A673 (cell line): ENCODE data around the gene SNAP47. TPM values are rescaled to one million over a fixed set of nuclear protein-coding genes. Genes with fewer than 3 reads are reported as not detected.

Source experiments
- BruUV-seq: library from RNA; stranded (reverse); fragments of 400-500 nt; replicated peaks from 2 replicates; lab custom pipeline; 2021; lab: Mats Ljungman, UMichigan
- CTCF ChIA-PET: fragments of 300-600 bp; sonication (Branson Sonifier 250); formaldehyde crosslinking; loops from one replicate; lab custom pipeline; 2022; ENCODE audit warnings: antibody characterized with exemption; lab: Charles Lee
- POLR2A ChIA-PET: fragments of 300-600 bp; sonication (Branson Sonifier 250); formaldehyde crosslinking; loops from one replicate; lab custom pipeline; 2022; ENCODE audit warnings: antibody characterized with exemption; ENCODE audit not compliant: low non-redundant PET; lab: Charles Lee
- DNase-seq: peaks from one replicate; pipeline ENCODE4 v3.0.0-alpha.2; 2015; ENCODE audit warnings: low spot score
- H3K27ac ChIP-seq: fragments of 200-600 bp; sonication (generic); 2 replicates; pipeline ENCODE4 v1.5.1; 2016; ENCODE audit warnings: mixed run types, low read depth, mild to moderate bottlenecking, mixed read lengths, antibody characterized with exemption, low read length; ENCODE audit not compliant: poor library complexity, severe bottlenecking
- H3K27me3 ChIP-seq: fragments of 200-600 bp; sonication (generic); replicated peaks from 2 replicates; pipeline ENCODE4 v1.6.1; 2017; ENCODE audit warnings: mixed run types, low read depth, mild to moderate bottlenecking, mixed read lengths, antibody characterized with exemption, low read length; ENCODE audit not compliant: insufficient read depth, poor library complexity
- H3K36me3 ChIP-seq: fragments of 200-600 bp; sonication (generic); 2 replicates; pipeline ENCODE4 v1.6.1; 2016; ENCODE audit warnings: mixed run types, mild to moderate bottlenecking, mixed read lengths, antibody characterized with exemption, low read length; ENCODE audit not compliant: insufficient read depth, poor library complexity, severe bottlenecking
- H3K4me1 ChIP-seq: fragments of 200-600 bp; sonication (generic); 2 replicates; pipeline ENCODE4 v1.6.1; 2017; ENCODE audit warnings: mixed run types, mild to moderate bottlenecking, mixed read lengths, antibody characterized with exemption, low read length; ENCODE audit not compliant: insufficient read depth, poor library complexity, severe bottlenecking
- H3K4me3 ChIP-seq: fragments of 200-600 bp; sonication (generic); 2 replicates; pipeline ENCODE4 v1.5.1; 2016; ENCODE audit warnings: low read depth, mixed run types, mild to moderate bottlenecking, mixed read lengths, low read length; ENCODE audit not compliant: poor library complexity, severe bottlenecking
- H3K9me3 ChIP-seq: fragments of 200-600 bp; sonication (generic); 2 replicates; pipeline ENCODE4 v1.6.1; 2016; ENCODE audit warnings: mixed run types, low read depth, mild to moderate bottlenecking, mixed read lengths, antibody characterized with exemption, low read length; ENCODE audit not compliant: poor library complexity, severe bottlenecking
- EZH2 ChIP-seq: fragments of 200-600 bp; sonication (generic); IDR thresholded peaks from 2 replicates; pipeline ENCODE4 v1.6.1; 2017; ENCODE audit warnings: borderline replicate concordance, low read depth, mild to moderate bottlenecking, mixed read lengths, antibody characterized with exemption, low read length; ENCODE audit not compliant: poor library complexity, severe bottlenecking
- intact Hi-C: fragments of 100-400 bp; cut with micrococcal nuclease; formaldehyde crosslinking; loops from one replicate; pipeline ENCODE4 v1.10.0; 2022; ENCODE audit not compliant: unreplicated experiment
- total RNA-seq: library from RNA; stranded (reverse); gene quantifications from 2 replicates; pipeline ENCODE4 v1.2.3, GENCODE V29; 2021
- TF ChIP-seq, protein P1 (sequence below): fragments of 300-800, 200-600 bp; sonication (generic); conservative IDR thresholded peaks from 2 replicates; pipeline ENCODE4 v1.5.1; 2017; ENCODE audit warnings: low read depth, mild to moderate bottlenecking, antibody characterized with exemption, low read length, moderate library complexity, mixed read lengths

SNAP47 gene
- total RNA-seq, 1 experiment from 2014 or later = 36.4 TPM

DNA sequence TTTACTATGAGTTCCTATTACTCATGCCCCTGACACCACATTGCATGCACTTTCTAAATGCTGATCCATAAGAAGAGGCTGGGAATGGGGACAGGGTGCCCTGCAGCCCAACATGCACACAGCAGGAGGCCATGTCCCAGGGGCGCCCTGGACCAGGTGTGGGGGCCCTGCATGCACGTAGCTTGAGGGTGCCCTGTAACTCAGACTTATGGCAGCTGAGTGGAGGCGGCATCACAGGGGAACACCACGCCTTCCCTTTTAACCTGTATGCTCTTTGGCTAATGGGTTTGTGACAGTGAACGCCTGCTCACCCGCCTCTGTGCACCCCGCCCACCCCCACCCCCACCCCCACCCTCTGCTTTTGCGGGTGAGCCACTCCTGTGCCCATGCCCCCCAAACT lies 36.1 kb downstream of the SNAP47 start:
- H3K4me3 ChIP-seq = no peak overlapping the region
- no peak for TF ChIP-seq EZH2
- TF ChIP-seq, protein P1, sequence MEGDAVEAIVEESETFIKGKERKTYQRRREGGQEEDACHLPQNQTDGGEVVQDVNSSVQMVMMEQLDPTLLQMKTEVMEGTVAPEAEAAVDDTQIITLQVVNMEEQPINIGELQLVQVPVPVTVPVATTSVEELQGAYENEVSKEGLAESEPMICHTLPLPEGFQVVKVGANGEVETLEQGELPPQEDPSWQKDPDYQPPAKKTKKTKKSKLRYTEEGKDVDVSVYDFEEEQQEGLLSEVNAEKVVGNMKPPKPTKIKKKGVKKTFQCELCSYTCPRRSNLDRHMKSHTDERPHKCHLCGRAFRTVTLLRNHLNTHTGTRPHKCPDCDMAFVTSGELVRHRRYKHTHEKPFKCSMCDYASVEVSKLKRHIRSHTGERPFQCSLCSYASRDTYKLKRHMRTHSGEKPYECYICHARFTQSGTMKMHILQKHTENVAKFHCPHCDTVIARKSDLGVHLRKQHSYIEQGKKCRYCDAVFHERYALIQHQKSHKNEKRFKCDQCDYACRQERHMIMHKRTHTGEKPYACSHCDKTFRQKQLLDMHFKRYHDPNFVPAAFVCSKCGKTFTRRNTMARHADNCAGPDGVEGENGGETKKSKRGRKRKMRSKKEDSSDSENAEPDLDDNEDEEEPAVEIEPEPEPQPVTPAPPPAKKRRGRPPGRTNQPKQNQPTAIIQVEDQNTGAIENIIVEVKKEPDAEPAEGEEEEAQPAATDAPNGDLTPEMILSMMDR = no peak
- no peak for DNase-seq
- BruUV-seq = no TSS peak
- POLR2A ChIA-PET = no interaction called here
- no peaks in the 10 kb centered on the region for H3K4me1 ChIP-seq
- H3K27ac ChIP-seq = no peak overlapping the region
- CTCF ChIA-PET = no interaction called here
- no peaks in the 10 kb centered on the region for H3K9me3 ChIP-seq
- peaks cover 9% of the 10 kb centered on the region for H3K36me3 ChIP-seq
- intact Hi-C loops = no loop called here
- no peaks in the 10 kb centered on the region for H3K27me3 ChIP-seq

DNA sequence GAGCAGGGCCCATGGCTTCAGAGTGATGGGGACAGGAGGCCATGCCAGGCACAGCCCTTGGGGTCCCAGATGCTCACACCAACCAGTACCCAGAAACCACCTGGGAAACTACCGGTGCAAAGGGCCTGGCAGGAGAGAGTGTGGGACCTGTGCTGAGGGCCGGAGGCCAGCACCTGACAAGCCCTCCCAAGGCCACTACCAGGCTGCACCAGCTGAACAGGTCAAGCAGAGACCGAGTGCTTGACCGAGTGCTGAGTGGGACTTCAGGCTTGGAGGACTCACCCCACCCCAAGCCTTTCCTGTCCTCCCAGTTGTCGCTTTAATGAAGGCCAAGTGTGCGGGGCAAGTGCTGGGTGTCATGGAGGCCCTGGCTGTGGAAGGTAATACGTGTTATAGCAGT lies 36.5 kb downstream of the SNAP47 start:
- TF ChIP-seq, protein P1 = no peak
- no peak for TF ChIP-seq EZH2
- CTCF ChIA-PET = no interaction called here
- POLR2A ChIA-PET = no interaction called here
- BruUV-seq = no TSS peak
- Histone ChIP-seq H3K27me3 (no peaks in the 10 kb centered on the region), H3K4me1 (no peaks in the 10 kb centered on the region), H3K27ac (no peak overlapping the region), H3K4me3 (no peak overlapping the region), H3K36me3 (peaks cover 9% of the 10 kb centered on the region), H3K9me3 (no peaks in the 10 kb centered on the region)
- intact Hi-C loops = no loop called here
- DNase-seq = no peak

DNA sequence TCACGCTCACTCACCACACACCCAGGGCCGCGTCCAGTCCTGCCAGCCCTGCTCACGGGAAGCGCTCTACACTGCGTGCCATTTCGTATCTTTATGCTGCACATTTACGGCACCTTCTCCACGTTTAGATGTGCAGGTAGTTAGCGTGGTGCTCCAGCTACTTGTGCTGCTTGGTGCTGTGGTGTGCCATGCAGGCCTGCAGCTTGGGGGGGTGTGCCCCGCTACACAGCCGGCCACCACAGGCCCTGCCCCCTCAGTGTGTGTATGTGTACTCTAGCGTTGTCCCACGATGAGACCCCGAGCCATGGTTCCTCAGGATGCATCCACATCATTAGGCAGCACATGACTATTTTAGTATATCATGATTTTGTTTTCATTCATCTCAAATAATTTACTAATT lies 38.3 kb downstream of the SNAP47 start:
- TF ChIP-seq, protein P1 = no peak
- no peak for TF ChIP-seq EZH2
- no peak for DNase-seq
- no peaks in the 10 kb centered on the region for H3K9me3 ChIP-seq
- BruUV-seq = no TSS peak
- H3K4me3 ChIP-seq = no peak overlapping the region
- no peaks in the 10 kb centered on the region for H3K27me3 ChIP-seq
- CTCF ChIA-PET = no interaction called here
- no peak overlapping the region for H3K27ac ChIP-seq
- POLR2A ChIA-PET = no interaction called here
- no peaks in the 10 kb centered on the region for H3K4me1 ChIP-seq
- intact Hi-C loops = no loop called here
- no peaks in the 10 kb centered on the region for H3K36me3 ChIP-seq
